Karpas-422 (cell line): ENCODE results near the gene PCSK5. TPM values are rescaled to one million over a fixed set of nuclear protein-coding genes. Genes with fewer than 3 reads are reported as not detected.

Experiments
- DNase-seq: peaks from one replicate; pipeline ENCODE4 v3.0.0-alpha.2; 2015
- H2AFZ ChIP-seq: fragments of 200-600 bp; sonication (generic); 2 replicates; pipeline ENCODE4 v1.6.1; 2014; ENCODE audit warnings: antibody characterized with exemption, low read length, mixed read lengths
- H3K27ac ChIP-seq: fragments of 200-600 bp; sonication (generic); 2 replicates; pipeline ENCODE4 v1.5.1; 2014; ENCODE audit warnings: mild to moderate bottlenecking, low read length, moderate library complexity
- H3K27me3 ChIP-seq: fragments of 200-600 bp; sonication (generic); 2 replicates; pipeline ENCODE4 v1.6.1; 2014; ENCODE audit warnings: low read length, mixed read lengths
- H3K36me3 ChIP-seq: fragments of 200-600 bp; sonication (generic); 2 replicates; pipeline ENCODE4 v1.6.1; 2014; ENCODE audit warnings: low read length, mixed read lengths; ENCODE audit not compliant: insufficient read depth
- H3K4me1 ChIP-seq: fragments of 200-600 bp; sonication (generic); 2 replicates; pipeline ENCODE4 v1.6.1; 2014; ENCODE audit warnings: mild to moderate bottlenecking, low read length, mixed read lengths
- H3K4me2 ChIP-seq: fragments of 200-600 bp; sonication (generic); 2 replicates; pipeline ENCODE4 v1.6.1; 2014; ENCODE audit warnings: low read length, low read depth, mild to moderate bottlenecking; ENCODE audit not compliant: poor library complexity, severe bottlenecking
- H3K4me3 ChIP-seq: fragments of 200-600 bp; sonication (generic); 2 replicates; pipeline ENCODE4 v1.5.1; 2014; ENCODE audit warnings: mild to moderate bottlenecking, antibody characterized with exemption, low read length, mixed read lengths
- H3K79me2 ChIP-seq: fragments of 200-600 bp; sonication (generic); 2 replicates; pipeline ENCODE4 v1.6.1; 2014; ENCODE audit warnings: mild to moderate bottlenecking, low read length, mixed read lengths
- H3K9ac ChIP-seq: fragments of 200-600 bp; sonication (generic); 2 replicates; pipeline ENCODE4 v1.6.0; 2014; ENCODE audit warnings: low read length
- H3K9me2 ChIP-seq: fragments of 200-600 bp; sonication (generic), shearing (Covaris generic); replicated peaks from 2 replicates; pipeline ENCODE4 v1.6.0; 2014; ENCODE audit warnings: mild to moderate bottlenecking, low read length, moderate library complexity; ENCODE audit not compliant: insufficient read depth
- H3K9me3 ChIP-seq: fragments of 300-700, 200-600 bp; sonication (generic); 2 replicates; pipeline ENCODE4 v1.6.1; 2014; ENCODE audit warnings: low read length, mixed read lengths
- H4K20me1 ChIP-seq: fragments of 200-600 bp; sonication (generic); 2 replicates; pipeline ENCODE4 v1.6.1; 2014; ENCODE audit warnings: mild to moderate bottlenecking, antibody characterized with exemption, low read length, low read depth; ENCODE audit not compliant: insufficient read depth
- total RNA-seq: library from RNA; depleted of rRNA; stranded (reverse); fragments of >200 nt; shearing (Covaris generic); gene quantifications from 2 replicates; pipeline ENCODE4 v1.2.3, GENCODE V29; 2014; ENCODE audit warnings: low replicate concordance

PCSK5 gene
- total RNA-seq, 1 experiment from 2014 or later = not detected

- Histone ChIP-seq H3K9me2 (no peaks in the 10 kb centered on the region), H3K79me2 (no peaks in the 10 kb centered on the region), H4K20me1 (no peaks in the 10 kb centered on the region), H3K27ac (no peak overlapping the region), H3K36me3 (no peaks in the 10 kb centered on the region), H2AFZ (no peak overlapping the region), H3K4me1 (no peaks in the 10 kb centered on the region), H3K4me2 (no peak overlapping the region), H3K9ac (no peak overlapping the region), H3K4me3 (no peak overlapping the region), H3K27me3 (no peaks in the 10 kb centered on the region), H3K9me3 (no peaks in the 10 kb centered on the region)
- DNase-seq = no peak
Observed at GRCh38 chr9:76257311-76257710, 366.8 kb downstream of the PCSK5 start.

- Histone ChIP-seq H3K27me3 (no peaks in the 10 kb centered on the region), H3K9me2 (no peaks in the 10 kb centered on the region), H3K9me3 (no peaks in the 10 kb centered on the region), H4K20me1 (no peaks in the 10 kb centered on the region), H3K4me3 (no peak overlapping the region), H3K4me2 (no peak overlapping the region), H3K27ac (no peak overlapping the region), H3K9ac (no peak overlapping the region), H3K4me1 (no peaks in the 10 kb centered on the region), H3K79me2 (no peaks in the 10 kb centered on the region), H2AFZ (no peak overlapping the region), H3K36me3 (no peaks in the 10 kb centered on the region)
- DNase-seq = no peak
Observed at GRCh38 chr9:76266649-76267283, 376.3 kb downstream of the PCSK5 start.

DNA sequence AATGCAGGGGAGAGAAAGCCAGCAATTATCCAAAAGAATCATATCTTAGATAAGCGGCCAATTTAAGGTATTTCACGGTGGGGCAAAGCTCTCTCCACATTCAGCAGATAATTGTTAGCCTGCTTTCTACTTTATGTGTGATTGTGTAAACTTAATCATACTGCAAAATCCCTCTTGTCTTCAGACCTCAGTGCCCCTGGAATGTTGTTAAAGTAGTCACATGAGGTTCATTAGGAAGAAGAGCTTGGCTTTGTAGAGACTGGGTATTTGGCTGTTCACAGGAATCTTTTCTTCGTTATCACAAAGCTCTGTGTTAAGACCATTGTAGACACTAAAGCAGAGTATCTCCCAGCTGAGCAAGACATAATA, 376.8 kb downstream of the PCSK5 start:
- Histone ChIP-seq H3K27ac (no peak overlapping the region), H3K9me2 (no peaks in the 10 kb centered on the region), H3K4me2 (no peak overlapping the region), H3K9me3 (no peaks in the 10 kb centered on the region), H3K4me3 (no peak overlapping the region), H3K4me1 (no peaks in the 10 kb centered on the region), H3K79me2 (no peaks in the 10 kb centered on the region), H3K27me3 (no peaks in the 10 kb centered on the region), H3K9ac (no peak overlapping the region), H3K36me3 (no peaks in the 10 kb centered on the region), H4K20me1 (no peaks in the 10 kb centered on the region), H2AFZ (no peak overlapping the region)
- no peak for DNase-seq

GRCh38 chr9:76269789-76270188, 379.3 kb downstream of the PCSK5 start:
- Histone ChIP-seq H4K20me1 (no peaks in the 10 kb centered on the region), H3K9me3 (no peaks in the 10 kb centered on the region), H3K4me2 (no peak overlapping the region), H3K4me3 (no peak overlapping the region), H3K27me3 (no peaks in the 10 kb centered on the region), H3K4me1 (no peaks in the 10 kb centered on the region), H3K36me3 (no peaks in the 10 kb centered on the region), H3K27ac (no peak overlapping the region), H3K9ac (no peak overlapping the region), H2AFZ (no peak overlapping the region), H3K9me2 (no peaks in the 10 kb centered on the region), H3K79me2 (no peaks in the 10 kb centered on the region)
- no peak for DNase-seq

DNA sequence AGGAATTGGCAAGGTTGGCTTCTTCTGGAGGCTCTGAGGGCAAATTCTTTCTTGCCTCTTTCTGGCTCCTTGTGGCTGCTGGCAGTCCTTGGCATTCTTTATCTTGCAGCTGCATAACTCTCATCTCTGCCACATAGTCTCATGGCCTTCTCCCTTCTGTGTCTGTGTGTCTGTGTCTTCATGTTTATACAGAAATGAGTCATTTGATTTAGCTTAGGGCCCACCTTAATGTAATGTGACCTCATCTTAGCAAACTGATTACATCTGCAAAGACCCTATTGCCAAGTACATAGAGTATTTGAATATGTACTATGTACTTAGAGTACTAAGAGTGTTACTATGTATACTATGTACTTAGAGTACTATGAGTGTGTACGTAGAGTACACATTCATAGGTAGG, 381.3 kb downstream of the PCSK5 start:
- Histone ChIP-seq H3K9me2 (no peaks in the 10 kb centered on the region), H3K4me3 (no peak overlapping the region), H3K4me2 (no peak overlapping the region), H2AFZ (no peak overlapping the region), H3K27me3 (no peaks in the 10 kb centered on the region), H4K20me1 (no peaks in the 10 kb centered on the region), H3K79me2 (no peaks in the 10 kb centered on the region), H3K9ac (no peak overlapping the region), H3K36me3 (no peaks in the 10 kb centered on the region), H3K27ac (no peak overlapping the region), H3K4me1 (no peaks in the 10 kb centered on the region), H3K9me3 (no peaks in the 10 kb centered on the region)
- no peak for DNase-seq

DNA sequence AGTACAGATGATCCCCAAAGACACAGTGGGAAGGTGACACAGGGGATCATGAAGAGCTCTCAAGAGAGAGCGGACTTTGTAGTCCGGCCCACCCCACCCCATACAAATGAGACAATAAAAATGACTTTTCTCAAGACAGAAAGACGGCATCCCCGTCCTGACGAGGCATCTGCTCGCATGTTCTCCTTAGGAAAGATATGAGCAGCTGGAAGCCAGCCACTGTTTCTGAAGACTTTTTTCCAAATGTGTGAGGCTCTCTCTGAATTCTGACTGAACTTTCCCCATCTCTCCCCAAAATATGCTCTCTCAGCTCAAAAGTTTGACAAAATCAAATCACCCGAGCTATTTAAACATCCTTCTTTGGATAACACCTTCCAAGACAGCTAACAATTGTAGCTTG, 398.6 kb downstream of the PCSK5 start:
- Histone ChIP-seq H2AFZ (no peak overlapping the region), H3K9me3 (no peaks in the 10 kb centered on the region), H3K79me2 (no peaks in the 10 kb centered on the region), H3K4me2 (no peak overlapping the region), H3K27ac (no peak overlapping the region), H3K27me3 (no peaks in the 10 kb centered on the region), H3K4me1 (no peaks in the 10 kb centered on the region), H3K9ac (no peak overlapping the region), H3K36me3 (no peaks in the 10 kb centered on the region), H4K20me1 (no peaks in the 10 kb centered on the region), H3K4me3 (no peak overlapping the region), H3K9me2 (no peaks in the 10 kb centered on the region)
- DNase-seq = no peak

DNA sequence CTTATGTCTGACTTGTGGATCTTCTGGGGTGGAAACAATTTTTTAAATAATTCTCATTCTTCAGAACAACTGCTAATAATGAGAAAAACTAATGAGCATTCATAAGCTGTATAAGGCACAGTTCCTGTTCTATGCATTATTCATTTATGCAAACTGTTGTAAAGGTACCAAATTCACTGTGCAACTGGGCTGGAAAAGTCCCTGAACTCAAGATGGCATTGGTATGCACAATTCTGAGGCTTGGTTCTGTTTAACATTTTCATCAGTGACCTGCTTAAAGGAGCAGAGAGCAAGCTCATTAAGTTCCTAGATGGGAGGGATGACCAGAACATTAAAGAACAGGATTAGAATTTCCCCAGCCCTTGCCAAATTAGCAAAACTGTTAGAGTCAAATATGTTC, 399.2 kb downstream of the PCSK5 start:
- no peak for DNase-seq
- H3K4me2 ChIP-seq = no peak overlapping the region
- no peaks in the 10 kb centered on the region for H3K9me3 ChIP-seq
- no peaks in the 10 kb centered on the region for H3K36me3 ChIP-seq
- no peaks in the 10 kb centered on the region for H3K4me1 ChIP-seq
- H3K79me2 ChIP-seq = no peaks in the 10 kb centered on the region
- H3K9me2 ChIP-seq = no peaks in the 10 kb centered on the region
- no peak overlapping the region for H3K27ac ChIP-seq
- H3K9ac ChIP-seq = no peak overlapping the region
- H3K27me3 ChIP-seq = no peaks in the 10 kb centered on the region
- no peak overlapping the region for H2AFZ ChIP-seq
- H3K4me3 ChIP-seq = no peak overlapping the region
- no peaks in the 10 kb centered on the region for H4K20me1 ChIP-seq

- Histone ChIP-seq H3K4me2 (no peak overlapping the region), H3K9ac (no peak overlapping the region), H3K4me3 (no peak overlapping the region), H3K27me3 (no peaks in the 10 kb centered on the region), H3K27ac (no peak overlapping the region), H3K36me3 (no peaks in the 10 kb centered on the region), H3K79me2 (no peaks in the 10 kb centered on the region), H2AFZ (no peak overlapping the region), H3K9me3 (no peaks in the 10 kb centered on the region), H4K20me1 (no peaks in the 10 kb centered on the region), H3K9me2 (no peaks in the 10 kb centered on the region), H3K4me1 (no peaks in the 10 kb centered on the region)
- DNase-seq = no peak
Observed at GRCh38 chr9:76290555-76290954, 400.1 kb downstream of the PCSK5 start.

GRCh38 chr9:76292246-76292645, 401.8 kb downstream of the PCSK5 start:
- H2AFZ ChIP-seq = no peak overlapping the region
- no peak overlapping the region for H3K4me2 ChIP-seq
- DNase-seq = no peak
- H3K9me2 ChIP-seq = no peaks in the 10 kb centered on the region
- no peaks in the 10 kb centered on the region for H3K9me3 ChIP-seq
- H3K27me3 ChIP-seq = no peaks in the 10 kb centered on the region
- H3K27ac ChIP-seq = no peak overlapping the region
- no peaks in the 10 kb centered on the region for H3K4me1 ChIP-seq
- H3K9ac ChIP-seq = no peak overlapping the region
- H3K4me3 ChIP-seq = no peak overlapping the region
- H4K20me1 ChIP-seq = no peaks in the 10 kb centered on the region
- no peaks in the 10 kb centered on the region for H3K36me3 ChIP-seq
- no peaks in the 10 kb centered on the region for H3K79me2 ChIP-seq
